ENCODE results near the gene LONP2. TPM values are rescaled to one million over a fixed set of nuclear protein-coding genes. Genes with fewer than 3 reads are reported as not detected.
"Not testable (repeated sequence)": the region's sequence is repeated elsewhere in the genome, so short reads cannot be mapped to it uniquely, and the experiment has no call there.

LONP2 gene
- total RNA-seq, 1 donor from 2014 or later, result 22.2 TPM

- no peak for DNase-seq (ENCODE audit: low read depth in 2 of 2)
Observed at GRCh38 chr16:48235058-48235555, 9.0 kb upstream of the LONP2 start.

DNA sequence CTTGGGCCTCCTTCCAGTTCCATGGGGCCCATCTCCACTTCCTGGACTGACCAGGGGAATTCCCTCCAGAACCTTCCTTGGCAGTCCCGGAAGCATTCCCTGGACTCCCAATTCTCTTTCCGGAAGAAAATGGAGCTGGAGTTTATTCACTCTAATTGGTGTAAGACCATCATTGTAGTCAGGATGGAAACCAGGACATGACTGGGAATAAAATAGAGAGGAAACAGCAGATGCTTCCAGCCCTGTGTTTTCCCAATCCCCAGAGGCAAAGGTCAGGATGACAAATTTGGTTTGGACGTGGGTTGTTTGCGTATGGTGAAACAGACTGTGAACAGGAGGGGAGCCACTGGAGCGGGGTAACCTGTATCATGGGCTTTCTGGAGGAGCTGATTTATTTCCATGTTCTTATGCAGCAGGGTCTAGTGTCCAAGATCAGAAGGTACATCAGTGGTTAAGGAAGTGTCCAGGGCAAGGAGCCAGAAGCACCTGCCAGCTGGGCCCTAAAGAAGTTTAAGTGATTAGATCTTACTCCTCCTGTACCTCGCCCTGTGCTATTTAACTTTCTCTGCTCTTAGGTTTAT is 8.5 kb upstream of the LONP2 start:
- DNase-seq (ENCODE audit: low read depth in 2 of 2), result peak; percentile 39 to 55

DNA sequence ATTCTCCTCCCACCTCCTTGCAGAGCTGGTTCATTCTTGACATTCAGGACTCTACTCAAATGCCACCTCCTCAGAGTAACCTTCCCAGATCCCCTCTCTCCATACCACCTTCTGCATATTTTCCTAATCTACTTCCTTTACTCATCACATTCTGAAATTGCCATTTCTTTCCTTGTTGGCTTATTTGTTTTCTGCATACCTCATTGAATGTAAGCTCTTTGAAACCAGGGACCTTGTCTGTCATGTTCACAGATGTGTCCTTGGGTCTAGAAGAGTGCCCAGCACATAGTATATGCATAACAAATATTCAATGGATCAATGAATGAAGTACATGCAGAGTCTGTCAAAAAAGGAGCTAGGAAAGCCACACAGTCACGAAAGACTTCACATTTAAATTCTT is 7.8 kb upstream of the LONP2 start:
- no peak for DNase-seq (ENCODE audit: low read depth in 2 of 2)

DNA sequence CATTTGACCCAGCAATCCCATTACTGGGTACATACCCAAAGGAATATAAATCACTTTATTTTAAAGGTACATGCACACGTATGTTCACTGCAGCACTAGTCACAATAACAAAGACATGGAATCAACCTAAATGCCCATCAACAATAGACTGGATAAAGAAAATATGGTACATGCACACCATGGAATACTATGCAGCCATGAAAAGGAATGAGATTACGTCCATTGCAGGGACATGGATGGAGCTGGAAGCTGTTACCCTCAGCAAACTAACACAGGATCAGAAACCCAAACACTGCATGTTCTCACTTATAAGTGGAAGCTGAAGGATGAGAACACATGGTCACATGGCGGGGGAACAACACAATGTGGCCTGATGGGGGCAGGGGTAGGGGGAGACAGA is 4.0 kb upstream of the LONP2 start:
- not testable (repeated sequence) for DNase-seq (ENCODE audit: low read depth in 2 of 2)

GRCh38 chr16:48244863-48245195 is 729 bp downstream of the LONP2 start:
- no peak for DNase-seq (ENCODE audit: low read depth in 2 of 2)

DNA sequence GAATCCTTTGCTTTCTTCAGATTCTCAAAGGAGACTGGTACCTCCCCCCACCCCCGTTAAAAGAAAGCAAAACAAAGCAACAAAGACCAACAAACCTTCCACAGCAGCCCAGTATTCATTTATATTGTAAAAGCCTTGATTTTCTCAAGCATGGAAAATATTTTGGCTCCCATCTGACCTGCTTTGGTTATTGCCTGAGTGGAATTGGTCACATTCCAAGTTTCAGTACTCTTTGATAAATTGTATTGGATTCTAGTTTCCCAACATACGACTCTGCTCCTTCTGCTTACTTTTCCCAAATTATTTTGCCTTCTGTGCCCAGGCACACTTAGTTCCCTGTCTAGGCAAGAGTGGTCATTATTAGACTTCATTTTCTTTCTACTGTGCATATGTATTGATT is 2.0 kb downstream of the LONP2 start:
- DNase-seq (ENCODE audit: low read depth in 2 of 2), result peak; percentile 20 to 30

- no peak for DNase-seq (ENCODE audit: low read depth in 2 of 2)
Observed at GRCh38 chr16:48247311-48247710, 3.2 kb downstream of the LONP2 start, which contains the start of gene ABCC11. Gene ABCC11, minus strand, starts transcription at chr16:48247539. Its CDS starts 15,618 bp downstream, at chr16:48231921.

DNA sequence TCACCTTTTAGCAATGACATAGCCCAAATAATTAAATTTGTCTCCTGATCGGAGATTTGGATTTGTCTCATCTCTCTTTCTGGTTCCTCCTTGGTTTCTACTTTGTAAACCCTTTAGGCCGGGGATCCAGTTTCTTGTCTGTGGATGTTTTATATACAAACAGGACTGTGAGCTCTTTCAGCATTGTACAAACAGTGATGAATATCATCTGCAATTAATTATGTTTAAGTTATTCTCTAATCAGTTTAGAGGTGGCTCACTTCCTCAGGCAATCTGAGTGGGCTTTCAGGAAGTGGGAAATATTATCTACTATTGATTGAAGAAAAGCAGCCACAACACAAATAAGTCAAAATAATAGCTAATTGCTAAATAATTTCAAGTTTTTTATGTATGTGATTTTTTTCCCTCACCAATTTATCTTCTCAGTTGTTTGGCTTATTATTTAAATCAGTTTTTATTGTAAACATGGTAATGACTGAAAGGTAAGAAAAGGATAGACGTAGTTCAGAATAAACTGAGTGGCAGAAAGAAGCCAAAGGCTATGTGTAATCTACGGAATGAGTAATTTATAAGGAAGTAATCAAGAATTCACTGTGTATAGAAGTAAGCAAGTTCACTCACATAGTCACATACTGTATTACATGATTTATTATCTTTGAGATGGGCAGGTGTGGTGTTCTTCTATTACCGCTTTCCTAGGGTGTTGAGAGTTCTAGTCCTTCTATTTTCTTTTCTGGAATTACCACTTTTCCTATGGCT is 6.6 kb downstream of the LONP2 start:
- no peak for DNase-seq (ENCODE audit: low read depth in 2 of 2)

- DNase-seq (ENCODE audit: low read depth in 2 of 2), result no peak
Observed at GRCh38 chr16:48252013-48252412, 7.9 kb downstream of the LONP2 start.

GRCh38 chr16:48256579-48257177 is 12.6 kb downstream of the LONP2 start:
- no peak for DNase-seq (ENCODE audit: low read depth in 2 of 2)

DNA sequence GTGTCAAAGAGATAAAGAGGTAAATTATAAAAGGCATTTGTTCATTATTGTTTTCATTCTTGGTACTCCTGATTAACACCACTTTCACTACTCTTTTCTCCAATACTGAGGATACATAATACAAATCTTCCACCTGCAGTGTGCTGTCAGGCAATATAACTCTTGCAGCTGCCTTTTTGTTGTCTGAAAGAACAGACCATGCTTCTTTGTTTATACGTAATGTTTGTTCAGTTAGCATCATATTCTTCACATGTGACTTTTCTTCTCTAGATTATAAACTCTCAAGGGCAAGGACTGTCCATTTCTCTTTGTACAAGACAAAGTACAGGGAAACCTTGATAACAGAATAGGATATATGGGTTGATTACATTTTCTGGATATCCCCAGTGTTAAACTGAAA is 17.5 kb downstream of the LONP2 start:
- no peak for DNase-seq (ENCODE audit: low read depth in 2 of 2)

GRCh38 chr16:48262631-48263030 is 18.5 kb downstream of the LONP2 start:
- DNase-seq (ENCODE audit: low read depth in 2 of 2), result no peak

DNA sequence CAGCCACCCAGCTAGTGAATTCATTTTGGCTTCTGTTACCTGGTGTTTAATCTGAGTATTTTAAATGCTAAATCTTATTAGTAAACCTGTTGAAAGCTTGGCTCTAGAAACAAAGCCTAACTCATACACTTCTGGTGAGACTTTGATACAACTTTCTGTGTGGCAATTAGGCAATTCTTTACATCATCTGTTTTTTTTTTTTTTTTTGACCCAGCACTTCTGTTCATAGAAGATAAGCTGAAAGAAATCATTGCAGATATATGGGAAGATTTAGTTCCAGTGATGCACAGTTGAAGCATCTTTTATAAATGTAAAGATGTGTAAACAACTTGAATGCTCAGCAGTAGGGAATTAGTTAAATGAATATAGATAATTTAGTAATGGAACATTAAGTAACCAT is 24.9 kb downstream of the LONP2 start:
- no peak for DNase-seq (ENCODE audit: low read depth in 2 of 2)

DNA sequence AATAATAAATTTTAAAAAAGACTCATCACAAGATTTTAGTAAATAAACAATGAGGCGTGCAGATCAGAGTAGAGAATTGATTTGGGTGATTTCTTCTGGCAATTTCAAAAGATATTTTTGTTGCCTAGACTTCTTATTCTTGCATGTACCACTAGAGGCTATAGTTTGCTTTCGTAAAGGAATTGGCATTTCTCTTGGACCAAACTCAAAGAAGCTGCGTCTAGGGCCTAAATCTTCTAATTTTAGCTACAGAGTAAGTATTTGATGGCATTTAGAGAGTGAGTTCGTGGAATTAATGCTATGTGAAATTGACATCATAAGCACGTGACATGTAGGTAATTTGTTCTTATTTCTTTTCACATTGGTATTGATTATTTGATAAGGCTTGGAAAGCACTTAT is 27.6 kb downstream of the LONP2 start:
- no peak for DNase-seq (ENCODE audit: low read depth in 2 of 2)

DNA sequence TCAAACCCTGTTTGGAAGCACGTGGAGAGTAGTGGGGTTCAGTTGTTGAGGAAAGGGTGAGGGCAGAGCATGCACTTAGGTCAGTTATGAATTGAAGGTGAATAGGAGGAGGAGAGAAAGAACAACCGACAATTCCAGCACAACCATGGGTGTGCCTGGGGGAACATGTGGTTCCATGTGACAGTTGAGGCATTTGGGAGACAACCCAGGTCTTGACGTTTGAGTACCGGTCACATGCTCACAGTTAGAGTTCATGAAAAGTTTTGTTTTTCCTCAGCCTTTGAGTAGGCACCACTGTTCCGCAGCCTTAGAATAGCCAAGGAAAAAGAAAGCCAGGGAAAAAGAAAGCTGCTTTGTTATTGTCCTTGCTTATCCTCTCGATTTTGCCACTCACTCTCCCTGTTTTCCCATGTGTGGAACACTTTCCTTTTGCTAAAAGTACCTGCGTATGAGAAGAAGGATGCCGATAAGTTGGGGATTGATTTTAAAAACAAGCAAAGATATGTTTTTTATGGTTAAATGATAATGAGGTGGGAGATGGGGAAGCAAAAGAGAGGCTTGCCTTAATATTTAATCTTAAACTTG is 28.8 kb downstream of the LONP2 start:
- DNase-seq (ENCODE audit: low read depth in 2 of 2), result peak in 1 of 2 donors; percentile 24

DNA sequence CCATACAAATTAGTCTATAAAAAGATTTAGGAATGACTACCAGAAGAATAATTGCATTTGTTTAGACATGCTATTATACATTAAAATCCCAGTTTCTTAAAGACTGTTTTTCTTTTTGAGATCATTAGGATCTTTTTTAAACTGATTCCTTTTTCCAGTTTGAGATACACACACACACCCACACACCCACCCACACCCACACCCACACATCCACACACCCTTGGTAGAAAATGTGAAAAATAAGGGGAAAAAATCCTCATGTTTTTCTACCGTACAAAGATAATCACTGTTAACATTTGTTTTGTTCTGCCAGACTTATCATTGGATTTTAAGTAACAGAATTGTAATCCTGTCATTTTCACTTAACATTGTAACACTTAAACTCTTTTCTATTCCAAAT is 30.4 kb downstream of the LONP2 start:
- DNase-seq (ENCODE audit: low read depth in 2 of 2), result no peak

DNA sequence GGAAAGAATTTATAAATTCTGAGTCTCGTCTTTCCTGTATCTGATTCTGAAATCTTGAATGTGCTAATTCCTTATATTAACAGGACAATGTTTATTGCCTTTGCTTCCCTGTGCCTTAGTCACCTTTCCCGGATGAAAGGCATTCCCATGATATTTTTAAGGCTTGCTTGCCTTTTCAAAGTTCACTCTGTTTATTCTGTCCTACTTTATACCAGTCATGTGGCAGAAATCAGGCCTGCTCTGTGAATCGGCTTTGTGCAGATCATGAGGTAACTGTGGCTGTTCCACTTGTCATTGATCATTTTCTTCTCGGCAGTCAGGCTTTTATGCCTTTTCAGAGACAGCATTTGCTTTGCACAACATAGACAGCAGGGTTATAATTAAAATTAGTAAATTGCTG is 32.0 kb downstream of the LONP2 start:
- peak; percentile 35 to 88 for DNase-seq (ENCODE audit: low read depth in 2 of 2)

- DNase-seq (ENCODE audit: low read depth in 2 of 2), result peak in 1 of 2 donors; percentile 14
Observed at GRCh38 chr16:48277158-48277557, 33.1 kb downstream of the LONP2 start.

DNA sequence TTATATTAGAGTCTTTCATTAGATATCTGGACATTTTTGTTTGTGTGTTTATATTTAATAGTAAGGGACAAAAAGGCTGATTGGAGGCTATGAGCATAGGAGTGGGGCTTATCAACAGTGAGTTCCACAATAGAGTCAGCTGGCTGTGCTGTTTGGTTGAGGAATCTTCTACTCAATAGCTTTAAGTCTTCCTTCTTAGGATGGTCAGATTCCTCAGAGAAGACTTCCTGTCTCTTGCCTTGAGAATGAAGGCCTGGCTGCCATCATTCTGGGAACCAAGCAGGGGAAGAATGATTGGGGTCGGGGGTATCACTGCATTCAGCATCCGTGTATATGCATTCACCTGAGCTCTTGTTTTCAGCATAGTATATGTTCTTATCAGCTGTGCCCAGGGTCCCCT is 35.1 kb downstream of the LONP2 start:
- no peak for DNase-seq (ENCODE audit: low read depth in 2 of 2)

GRCh38 chr16:48280546-48280945 is 36.4 kb downstream of the LONP2 start:
- no peak for DNase-seq (ENCODE audit: low read depth in 2 of 2)

- DNase-seq (ENCODE audit: low read depth in 2 of 2), result no peak
Observed at GRCh38 chr16:48282636-48283263, 38.6 kb downstream of the LONP2 start.
